Measurements from ENCODE around the gene COL25A1.
"Not testable (repeated sequence)": the region's sequence is repeated elsewhere in the genome, so short reads cannot be mapped to it uniquely, and the experiment has no call there.

COL25A1 gene

DNA sequence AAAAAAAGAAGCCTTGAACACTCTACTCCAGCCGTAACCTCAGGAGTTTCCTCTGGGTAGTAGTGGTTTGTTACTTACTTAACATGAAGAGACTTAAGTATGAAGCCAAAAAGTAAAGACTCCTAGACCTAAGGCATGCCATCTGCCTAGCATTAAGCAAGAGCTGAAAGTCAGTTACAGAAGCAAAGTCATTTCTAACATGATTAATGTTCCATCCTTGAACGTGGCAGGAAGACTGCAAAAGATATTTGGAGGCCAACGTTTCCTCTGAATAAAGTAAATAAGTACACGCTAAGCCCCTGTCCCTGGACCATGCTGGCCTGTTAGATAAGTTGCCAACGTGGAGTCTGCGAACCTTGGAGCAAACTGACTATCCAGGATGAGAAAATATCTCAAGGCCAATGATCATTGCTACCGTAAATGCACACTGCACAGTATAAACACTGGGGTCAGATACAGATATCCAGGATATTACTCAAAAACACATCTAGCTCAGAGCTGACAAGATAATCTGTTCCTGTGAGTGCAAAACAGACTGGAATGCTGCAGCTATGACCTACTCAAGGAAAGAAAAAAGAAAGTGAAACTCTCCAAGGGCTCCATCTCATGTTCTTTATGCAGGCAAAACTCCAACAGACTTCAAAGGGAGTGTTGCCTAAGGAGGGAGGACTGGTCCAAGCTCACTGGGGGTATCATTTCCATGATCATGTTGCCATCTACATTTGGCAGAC is 255.8 kb downstream of the COL25A1 start:
- DNase-seq (ENCODE audit: low spot score) = no peak

DNA sequence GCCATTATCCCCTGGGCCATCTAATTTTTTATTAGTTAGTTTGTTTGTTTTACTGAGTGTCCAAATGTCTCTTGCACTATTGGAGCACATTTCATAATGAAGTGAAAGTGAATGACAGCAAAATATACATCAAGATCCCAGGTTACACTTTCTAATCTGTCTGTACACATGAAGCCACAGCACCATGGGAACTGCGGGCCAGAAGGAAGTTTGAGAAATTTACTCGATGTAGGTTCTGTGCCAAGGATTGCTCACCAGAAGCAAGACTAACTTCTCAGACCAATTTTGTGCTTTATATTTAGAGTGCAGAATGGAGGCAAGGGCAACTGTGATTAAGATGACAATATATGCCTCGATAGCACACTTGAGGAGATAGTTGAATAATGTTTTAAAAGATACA is 258.0 kb downstream of the COL25A1 start:
- DNase-seq (ENCODE audit: low spot score) = no peak

DNA sequence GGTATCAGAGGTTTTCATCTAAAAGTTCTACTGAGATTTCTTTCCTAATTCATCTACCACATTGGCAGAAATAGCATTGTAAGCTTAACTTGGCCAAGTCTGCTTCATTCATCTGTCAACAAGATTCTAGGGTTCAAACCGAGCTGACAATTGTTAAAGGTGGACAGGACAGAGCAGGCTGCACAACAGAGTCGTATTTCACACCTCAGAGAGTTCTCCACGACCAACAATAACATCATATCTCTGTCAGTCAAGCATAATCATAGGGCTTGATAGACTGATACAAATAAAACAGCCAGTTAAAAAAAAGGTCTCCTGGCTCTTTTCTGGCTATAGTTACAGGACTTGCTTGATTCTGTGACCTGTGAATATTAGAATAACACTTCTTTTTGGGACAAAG is 259.2 kb downstream of the COL25A1 start:
- DNase-seq (ENCODE audit: low spot score) = no peak

DNA sequence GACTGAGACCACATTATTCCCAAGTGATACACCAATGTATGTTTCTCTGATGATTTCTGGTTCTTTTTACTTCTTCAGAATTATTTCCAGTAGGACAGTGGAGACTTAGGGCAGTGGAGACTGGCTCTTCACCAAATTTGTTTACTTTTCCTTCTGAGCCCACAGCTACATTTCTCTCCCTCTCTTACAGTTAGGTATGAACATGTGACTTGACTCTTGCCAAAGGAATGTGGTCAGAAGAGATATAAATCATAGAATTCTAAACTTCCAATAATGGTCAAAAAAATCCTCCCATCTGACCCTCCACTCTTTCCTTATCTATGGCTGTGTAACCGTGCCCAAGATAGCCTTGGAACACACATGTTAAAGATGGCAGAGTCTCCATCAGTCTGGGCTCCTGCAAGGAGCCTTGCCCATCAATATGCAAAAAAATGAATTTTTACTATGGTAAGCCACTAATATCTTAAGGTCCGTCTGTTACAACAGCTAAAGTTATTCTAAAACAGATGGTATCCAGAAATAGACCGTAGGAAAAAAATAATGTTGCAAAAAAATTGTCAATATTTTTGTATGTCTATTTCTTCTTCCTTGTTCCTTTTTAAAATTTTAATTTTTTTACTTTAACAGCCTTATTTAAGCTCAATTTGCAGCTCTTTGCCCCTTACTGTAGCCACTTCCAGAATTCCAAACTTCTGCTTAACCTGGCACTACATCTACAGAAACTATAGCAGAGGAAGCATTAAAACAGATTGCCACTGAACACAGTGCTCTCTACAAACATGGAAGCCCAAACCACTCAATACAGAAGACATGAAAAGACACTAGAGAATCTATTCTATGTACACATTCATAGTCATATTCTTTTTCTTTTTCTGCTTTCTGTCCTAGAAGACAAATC is 260.7 kb downstream of the COL25A1 start:
- DNase-seq (ENCODE audit: low spot score) = no peak

DNA sequence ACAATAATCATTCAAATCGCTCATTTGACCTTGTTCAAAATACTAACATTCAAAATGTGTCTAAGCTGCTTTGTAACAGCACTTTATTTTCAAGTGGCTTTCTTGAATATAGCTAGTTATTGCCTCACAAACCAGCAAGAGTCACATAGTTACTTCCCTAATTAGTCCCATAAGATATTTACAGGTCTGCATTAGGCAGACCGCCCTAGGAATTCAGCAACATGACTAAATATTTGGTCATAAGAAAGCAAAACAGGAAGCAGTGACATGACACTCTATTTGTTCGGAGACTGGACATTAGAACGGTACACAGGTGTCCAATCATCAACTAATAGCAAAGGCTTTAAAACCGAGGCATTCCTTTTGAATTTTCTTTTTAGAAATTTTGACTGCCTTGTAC is 262.0 kb downstream of the COL25A1 start:
- no peak for DNase-seq (ENCODE audit: low spot score)

DNA sequence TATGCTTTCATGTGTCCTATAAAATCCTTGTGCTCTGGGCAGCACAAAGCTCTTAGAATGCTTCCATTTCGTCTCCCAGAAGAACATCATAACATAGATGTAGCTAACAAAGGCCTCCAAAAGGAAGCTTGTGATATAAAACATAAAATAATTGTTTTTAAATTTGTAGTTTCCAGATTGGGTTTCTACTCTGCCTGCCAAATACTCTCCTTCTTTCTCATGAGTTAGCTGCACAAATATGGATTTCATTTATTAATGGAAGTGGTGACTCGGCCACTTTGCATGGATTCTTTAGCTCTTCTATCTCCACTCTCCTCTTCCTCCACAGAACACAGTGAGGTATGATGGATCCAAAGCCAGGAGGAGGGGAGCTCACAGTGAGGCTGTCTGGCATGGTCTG is 265.4 kb downstream of the COL25A1 start:
- DNase-seq (ENCODE audit: low spot score) = no peak

DNA sequence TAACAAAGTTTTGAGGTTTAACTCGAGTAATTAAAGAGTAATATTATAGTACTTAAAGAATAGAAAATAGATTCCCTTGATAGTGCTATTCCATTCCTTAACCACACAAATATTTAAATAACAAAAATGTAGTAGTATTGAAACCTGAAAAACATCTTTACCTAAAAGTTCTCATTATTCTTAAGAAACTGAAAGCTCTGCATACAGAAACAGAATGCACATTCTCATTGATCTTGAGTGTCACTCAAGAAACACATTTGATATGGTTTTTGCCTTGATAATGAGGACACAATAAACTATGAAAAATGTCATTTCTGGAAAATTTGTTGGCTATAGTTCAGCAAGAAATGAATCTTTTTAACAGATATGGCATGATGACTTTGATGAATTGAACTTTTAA is 268.5 kb downstream of the COL25A1 start:
- no peak for DNase-seq (ENCODE audit: low spot score)

DNA sequence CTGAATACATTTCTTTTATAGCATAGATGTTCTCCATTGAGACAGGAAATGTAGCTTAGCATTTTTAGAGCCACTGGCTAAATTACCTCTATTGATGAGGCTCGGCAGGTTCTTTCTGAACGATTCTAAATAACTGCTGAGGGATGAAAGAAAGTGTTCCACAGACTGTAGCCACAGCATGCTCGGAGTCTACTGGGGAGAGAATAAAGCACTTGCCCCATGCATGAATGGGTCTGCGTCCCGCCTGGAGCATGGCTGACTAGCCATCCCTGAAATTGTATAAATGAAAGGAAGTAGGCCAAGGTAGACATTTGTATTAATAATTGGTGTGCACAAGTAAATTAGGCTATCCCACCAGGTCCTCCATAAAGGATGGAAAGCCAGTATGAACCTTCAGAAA is 269.8 kb downstream of the COL25A1 start:
- no peak for DNase-seq (ENCODE audit: low spot score)

DNA sequence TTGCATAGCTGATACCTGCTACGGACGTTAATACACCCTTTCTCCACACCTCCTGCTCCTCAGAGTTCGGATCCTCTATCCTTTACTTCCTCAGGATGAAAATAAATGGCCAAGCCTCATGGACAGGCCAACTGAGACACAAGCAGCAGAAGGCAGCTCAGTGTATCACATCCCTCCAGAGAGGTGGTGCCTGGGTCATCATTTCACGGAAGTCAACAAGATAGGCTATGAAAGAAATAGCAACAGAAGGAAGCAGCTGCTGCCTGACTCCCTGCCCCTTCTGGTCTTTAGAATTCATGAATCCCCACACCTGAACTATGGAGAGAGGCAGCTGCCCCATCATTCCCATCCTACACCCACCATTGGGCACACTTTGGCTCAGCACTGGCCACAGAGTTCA is 272.5 kb downstream of the COL25A1 start:
- DNase-seq (ENCODE audit: low spot score) = no peak

DNA sequence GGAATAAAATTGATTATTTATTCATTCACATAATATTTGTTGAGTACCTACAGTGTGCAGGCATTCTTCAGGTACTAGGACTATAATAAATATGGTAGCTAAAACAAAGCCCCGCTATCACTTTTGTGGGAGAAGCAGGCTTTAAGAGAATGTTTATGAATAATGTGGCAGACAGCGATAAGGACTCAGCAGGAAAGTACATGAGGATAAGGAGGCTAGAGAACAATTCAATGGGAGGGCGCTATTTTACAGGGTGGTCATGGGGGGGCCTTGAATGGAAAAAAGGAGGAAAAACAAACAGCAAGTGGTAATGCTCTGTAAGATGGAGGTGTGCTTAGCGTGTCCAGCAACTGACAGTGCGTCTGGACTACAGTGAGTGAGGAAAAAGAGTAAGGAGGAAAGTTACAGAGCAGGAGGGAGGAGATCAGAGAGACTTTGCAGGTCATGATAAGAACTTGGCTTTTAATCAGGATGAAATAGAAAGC is 275.4 kb downstream of the COL25A1 start:
- no peak for DNase-seq (ENCODE audit: low spot score)

DNA sequence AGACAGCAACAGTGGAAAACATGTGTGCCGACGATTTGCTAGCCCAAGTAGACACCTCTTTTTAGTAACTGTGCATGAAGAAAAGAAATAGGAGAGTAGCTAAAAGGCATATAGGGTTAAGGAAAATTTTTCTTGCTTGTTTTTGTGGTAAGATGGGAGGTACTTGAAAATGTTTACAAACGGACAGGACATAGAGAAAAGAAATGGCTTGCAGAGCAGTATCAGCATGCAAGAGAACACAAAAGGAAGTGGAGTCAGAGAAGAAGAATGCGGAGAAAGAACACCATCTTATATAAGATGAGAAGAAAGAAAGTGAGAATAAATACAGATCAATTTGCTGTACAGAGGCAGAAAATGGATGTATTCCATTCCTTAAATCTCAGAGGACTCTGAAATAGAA is 275.9 kb downstream of the COL25A1 start:
- DNase-seq (ENCODE audit: low spot score) = no peak

DNA sequence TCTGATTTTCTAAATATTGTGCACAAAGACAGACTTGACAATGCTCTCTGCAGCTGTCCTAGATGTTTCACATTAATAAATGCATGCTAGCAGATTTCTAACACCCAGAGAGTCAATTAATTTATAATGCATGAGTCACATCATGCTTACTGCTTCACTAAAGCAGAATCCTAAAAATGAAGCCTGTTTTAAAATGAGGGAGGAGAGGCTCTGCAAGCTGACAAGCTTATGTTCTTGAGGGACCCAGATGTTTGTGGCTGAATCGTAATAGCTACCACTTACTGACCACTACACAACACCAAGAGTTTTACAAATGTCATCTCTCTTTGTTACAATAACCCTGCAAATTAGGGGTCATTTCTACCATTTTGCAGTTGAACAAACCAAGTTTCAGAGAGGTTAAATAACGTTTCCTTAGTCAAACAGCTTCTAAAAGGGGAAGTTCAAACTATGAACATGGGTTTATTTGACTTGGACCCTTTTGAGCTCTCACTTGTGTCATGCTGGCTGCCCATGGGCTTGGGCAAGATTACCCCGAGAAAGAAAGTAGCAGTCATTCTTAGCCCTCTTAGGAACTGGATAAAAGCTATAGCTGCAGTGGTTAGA is 276.9 kb downstream of the COL25A1 start:
- no peak for DNase-seq (ENCODE audit: low spot score)

DNA sequence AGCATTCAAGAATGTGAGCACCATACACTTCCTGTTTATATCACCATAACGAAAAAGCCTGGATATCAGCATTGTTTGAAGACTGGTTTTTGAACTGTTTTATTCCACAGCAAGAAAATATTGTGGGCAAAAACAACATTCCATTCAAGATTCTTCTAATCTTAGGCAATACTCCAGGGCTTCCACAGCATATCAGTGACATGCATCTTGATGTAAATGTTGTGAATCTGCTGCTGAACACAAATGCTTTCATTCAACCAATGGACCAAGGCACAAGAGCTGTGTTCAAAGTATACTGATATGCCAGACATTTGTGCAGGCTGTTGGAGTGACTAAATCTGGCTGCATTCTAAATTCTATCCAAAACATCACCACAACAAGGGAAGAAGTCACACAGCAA is 279.5 kb downstream of the COL25A1 start:
- no peak for DNase-seq (ENCODE audit: low spot score)

DNA sequence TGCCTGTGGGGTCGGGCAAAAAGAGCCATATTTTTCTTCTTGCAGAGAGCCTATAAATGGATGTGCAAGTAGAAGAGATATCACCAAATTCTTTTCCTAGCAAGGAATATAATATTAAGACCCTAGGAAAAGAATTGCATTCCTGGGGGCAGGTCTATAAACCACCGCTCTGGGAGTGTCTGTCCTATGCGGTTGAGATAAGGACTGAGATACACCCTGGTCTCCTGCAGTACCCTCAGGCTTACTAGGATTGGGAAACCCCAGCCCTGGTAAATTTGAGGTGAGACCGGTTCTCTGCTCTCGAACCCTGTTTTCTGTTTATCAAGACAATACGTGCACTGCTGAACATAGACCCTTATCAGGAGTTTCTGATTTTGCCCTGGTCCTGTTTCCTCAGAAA is 280.8 kb downstream of the COL25A1 start:
- DNase-seq (ENCODE audit: low spot score) = not testable (repeated sequence)

DNA sequence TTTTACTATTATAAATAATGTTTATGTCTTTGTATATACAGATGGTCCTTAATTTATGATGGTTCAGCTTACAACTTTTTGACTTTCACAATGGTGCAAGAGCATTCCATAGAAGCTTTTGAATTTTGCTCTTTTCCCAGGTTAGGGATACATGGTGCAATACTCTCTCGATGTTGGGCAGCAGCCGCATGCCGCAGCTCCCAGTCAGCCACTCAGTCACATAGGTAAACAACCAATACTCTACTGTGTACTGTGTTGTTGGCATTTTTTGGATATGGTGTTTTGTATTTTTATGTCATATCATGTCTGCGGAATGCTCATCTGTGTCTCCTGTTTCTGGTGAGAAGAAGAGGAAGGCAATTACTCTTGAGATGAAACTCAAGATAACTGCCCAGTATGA is 281.6 kb downstream of the COL25A1 start:
- DNase-seq (ENCODE audit: low spot score) = no peak

DNA sequence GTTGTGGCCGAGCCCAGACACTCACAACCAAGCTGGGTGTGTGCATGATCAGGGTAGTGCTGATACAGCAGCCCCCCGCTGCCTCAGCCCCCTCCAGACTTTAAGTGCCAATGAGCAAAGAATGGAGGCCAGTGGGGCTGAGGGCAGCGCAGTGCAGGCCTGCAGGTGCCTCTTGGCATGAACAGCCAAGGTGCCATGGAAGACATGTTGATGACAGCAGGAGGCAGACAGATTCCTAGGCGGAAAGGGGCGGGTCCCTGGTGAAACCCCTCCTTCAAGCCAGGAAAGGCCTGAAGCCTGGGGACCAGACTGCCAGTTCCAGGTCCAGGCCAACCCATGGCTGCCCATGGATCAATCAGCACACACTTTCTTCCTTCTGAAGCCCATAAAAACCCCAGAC is 286.3 kb downstream of the COL25A1 start:
- DNase-seq (ENCODE audit: low spot score) = no peak

DNA sequence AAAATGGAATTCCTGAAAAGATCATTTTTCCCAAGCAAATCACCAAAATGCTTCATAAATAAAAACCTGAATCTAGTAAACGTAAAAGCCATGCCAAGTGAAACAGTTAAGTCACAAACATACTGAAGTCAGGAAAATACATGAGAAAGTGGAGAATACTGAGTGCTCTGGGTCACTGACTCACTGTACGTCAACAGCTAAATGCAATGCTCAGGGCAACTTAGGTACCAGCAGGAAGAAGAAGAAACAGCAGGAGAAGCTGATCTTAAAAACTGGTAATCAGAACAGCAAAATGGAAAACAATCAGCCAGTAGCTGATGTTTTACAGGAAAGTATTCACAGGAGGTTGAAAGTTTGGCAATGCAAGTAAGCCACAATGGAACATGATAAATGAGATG is 287.0 kb downstream of the COL25A1 start:
- DNase-seq (ENCODE audit: low spot score) = no peak

DNA sequence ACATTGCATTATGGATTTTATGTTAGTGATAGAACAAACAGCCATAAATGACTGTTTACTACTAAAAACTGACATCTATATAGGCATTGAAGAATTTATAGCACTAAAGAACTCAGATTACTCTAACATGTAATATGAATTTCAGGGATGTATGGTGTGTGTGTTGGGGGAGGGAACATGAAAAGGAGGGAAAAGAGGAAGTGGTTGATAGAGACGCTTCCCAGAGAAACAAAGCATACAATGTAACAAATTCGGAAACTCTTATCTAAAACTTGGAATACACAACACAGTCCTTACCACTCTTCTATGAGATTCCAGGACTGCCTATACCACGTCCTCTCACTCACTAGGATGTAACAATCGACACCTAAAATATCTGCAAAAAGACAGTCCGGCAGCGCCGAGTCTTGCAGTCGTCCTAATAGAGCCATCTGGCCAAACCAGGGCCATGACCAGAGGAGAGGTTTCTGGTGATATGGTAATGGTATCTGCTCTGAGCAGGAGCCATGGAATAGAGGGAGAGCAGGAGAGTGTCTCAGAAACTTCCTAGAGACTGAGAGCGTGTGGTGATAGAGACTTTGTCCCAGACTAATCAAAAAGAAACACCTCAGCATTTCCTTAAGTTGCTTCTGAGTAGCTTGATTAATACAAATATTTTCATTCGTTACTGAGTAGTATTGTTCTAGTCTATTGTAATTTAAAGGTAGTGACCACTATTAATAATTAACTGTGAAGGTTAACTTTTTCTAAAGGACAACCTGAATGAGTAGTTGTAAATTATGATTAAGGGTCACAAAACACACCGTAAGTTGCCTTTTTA is 287.7 kb downstream of the COL25A1 start:
- DNase-seq (ENCODE audit: low spot score) = no peak

DNA sequence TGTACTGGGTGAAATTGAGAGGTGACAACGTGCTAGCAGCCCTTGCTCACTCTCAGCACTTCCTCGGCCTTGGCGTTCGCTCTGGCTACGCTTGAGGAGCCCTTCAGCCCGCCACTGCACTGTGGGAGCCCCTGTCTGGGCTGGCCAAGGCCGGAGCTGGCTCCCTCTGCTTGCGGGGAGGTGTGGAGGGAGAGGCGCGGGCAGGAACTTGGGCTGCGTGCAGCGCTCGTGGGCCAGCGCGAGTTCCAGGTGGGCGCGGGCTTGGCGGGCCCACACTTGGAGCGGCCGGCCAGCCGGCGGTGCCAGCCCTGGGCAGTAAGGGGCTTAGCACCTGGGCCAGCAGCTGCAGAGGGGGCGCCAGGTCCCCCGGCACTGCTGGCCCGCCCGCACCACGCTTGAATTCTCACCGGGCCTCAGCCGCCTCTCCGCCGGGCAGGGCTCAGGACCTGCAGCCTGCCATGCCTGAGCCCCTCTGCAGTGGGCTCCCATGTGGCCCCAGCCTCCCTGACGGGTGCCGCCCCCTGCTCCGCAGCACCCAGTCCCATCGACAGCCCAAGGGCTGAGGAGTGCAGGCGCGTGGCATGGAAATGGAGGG is 290.1 kb downstream of the COL25A1 start:
- DNase-seq (ENCODE audit: low spot score) = no peak

DNA sequence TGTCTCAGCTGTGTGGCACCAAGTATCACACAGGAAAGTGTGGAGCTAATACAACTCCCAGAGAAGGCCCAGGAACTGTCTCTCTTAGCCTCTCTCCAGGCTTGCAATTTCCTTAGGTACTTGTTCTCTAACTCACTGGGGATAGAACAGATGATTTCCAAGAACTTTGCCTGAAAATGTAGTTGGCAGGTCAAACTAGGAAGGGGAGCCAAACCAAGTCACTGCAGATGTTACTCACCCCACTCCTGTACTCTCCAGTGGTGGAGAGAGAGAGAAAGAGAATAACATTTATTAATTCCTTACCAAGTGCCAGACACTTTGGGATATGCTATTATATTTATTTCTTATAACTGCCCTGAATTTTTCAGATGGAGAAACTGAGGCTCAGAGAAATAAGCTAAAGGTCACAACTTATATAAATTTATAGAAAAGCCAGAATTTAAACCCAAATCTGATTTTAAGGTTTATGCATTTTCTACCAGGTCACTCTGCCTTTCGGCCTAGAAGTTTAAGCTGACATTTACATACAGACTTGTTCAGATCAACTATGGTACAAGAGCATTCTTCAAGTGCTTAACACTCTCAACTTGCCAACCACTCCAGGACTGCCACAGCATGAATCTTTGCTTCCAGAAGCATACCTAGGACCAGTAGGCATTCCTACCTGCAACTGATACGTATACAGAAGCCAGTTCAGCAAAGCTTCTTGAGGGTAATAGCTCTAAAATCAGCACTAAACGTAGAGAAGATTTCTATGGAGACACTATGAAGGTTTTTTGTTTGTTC is 291.0 kb downstream of the COL25A1 start:
- no peak for DNase-seq (ENCODE audit: low spot score)

DNA sequence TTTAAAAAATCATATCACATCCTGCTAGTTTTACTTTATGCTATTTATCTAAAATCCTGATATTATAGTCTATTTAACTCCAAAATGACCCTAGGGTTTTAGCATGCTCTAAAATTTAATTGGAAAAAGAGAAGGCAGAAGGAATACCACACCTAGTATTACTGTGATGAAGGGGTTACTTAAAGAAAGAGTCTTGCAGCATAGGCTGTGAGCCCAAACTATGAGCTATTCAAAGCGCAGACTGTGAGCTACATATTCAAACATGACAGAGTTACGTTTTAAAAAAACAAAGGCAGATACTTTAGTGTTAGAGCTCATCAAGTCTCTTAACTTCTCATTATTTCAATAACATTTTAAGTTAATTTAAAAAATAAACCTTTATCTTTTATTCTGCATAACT is 291.9 kb downstream of the COL25A1 start:
- DNase-seq (ENCODE audit: low spot score) = no peak
